Endothelial cell (in vitro differentiated cells): ENCODE results near the gene FMR1. TPM values are rescaled to one million over a fixed set of nuclear protein-coding genes. Genes with fewer than 3 reads are reported as not detected.

ENCODE experiments used
- DNase-seq: peaks from one replicate; pipeline ENCODE4 v3.0.0; 2021; ENCODE audit warnings: low spot score
- H3K27ac Mint-ChIP-seq: one replicate; pipeline ENCODE4 v1.8.0; 2021; ENCODE audit warnings: mixed read lengths, inconsistent platforms; ENCODE audit not compliant: unreplicated experiment
- H3K27me3 Mint-ChIP-seq: one replicate; pipeline ENCODE4 v1.8.0; 2021; ENCODE audit warnings: mild to moderate bottlenecking, moderate library complexity, mixed read lengths, inconsistent platforms; ENCODE audit not compliant: unreplicated experiment
- H3K36me3 Mint-ChIP-seq: one replicate; pipeline ENCODE4 v1.8.0; 2021; ENCODE audit warnings: mild to moderate bottlenecking, low read depth, mixed read lengths, inconsistent platforms; ENCODE audit not compliant: unreplicated experiment
- H3K4me1 Mint-ChIP-seq: one replicate; pipeline ENCODE4 v1.8.0; 2021; ENCODE audit warnings: mild to moderate bottlenecking, mixed read lengths, inconsistent platforms; ENCODE audit not compliant: unreplicated experiment
- H3K4me3 Mint-ChIP-seq: one replicate; pipeline ENCODE4 v1.8.0; 2021; ENCODE audit warnings: mild to moderate bottlenecking, mixed read lengths, inconsistent platforms; ENCODE audit not compliant: unreplicated experiment
- H3K9me3 Mint-ChIP-seq: one replicate; pipeline ENCODE4 v1.8.0; 2021; ENCODE audit warnings: mixed read lengths, inconsistent platforms; ENCODE audit not compliant: unreplicated experiment
- total RNA-seq: library from RNA; stranded (reverse); fragmentation: NEBNext Ultra II Directional; extraction: Animal tissue kit (Norgen Biotek cat#: 25700); gene quantifications from one replicate; pipeline ENCODE4 v1.2.1, GENCODE V29; 2021; ENCODE audit not compliant: unreplicated experiment
- TF ChIP-seq, protein P1 (sequence below): fragments of 200-600 bp; sonication (generic); IDR thresholded peaks from one replicate; pipeline ENCODE4 v1.5.0; 2021; ENCODE audit warnings: antibody characterized with exemption; ENCODE audit not compliant: unreplicated experiment

The FMR1 gene
- total RNA-seq, 1 donor from 2014 or later: 67.2 TPM

DNA sequence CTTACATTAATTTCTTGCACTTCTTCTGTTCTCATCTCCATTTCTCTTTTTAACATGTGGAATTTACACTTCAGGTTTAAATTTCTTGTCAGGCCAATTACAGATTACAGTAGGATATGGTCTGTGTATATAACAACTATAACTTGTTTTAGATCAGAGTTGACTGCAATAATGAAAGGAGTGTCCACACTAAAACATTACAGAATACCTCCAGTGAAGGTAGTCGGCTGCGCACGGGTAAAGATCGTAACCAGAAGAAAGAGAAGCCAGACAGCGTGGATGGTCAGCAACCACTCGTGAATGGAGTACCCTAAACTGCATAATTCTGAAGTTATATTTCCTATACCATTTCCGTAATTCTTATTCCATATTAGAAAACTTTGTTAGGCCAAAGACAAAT is 36.8 kb downstream of the FMR1 start:
- TF ChIP-seq, protein P1, sequence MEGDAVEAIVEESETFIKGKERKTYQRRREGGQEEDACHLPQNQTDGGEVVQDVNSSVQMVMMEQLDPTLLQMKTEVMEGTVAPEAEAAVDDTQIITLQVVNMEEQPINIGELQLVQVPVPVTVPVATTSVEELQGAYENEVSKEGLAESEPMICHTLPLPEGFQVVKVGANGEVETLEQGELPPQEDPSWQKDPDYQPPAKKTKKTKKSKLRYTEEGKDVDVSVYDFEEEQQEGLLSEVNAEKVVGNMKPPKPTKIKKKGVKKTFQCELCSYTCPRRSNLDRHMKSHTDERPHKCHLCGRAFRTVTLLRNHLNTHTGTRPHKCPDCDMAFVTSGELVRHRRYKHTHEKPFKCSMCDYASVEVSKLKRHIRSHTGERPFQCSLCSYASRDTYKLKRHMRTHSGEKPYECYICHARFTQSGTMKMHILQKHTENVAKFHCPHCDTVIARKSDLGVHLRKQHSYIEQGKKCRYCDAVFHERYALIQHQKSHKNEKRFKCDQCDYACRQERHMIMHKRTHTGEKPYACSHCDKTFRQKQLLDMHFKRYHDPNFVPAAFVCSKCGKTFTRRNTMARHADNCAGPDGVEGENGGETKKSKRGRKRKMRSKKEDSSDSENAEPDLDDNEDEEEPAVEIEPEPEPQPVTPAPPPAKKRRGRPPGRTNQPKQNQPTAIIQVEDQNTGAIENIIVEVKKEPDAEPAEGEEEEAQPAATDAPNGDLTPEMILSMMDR: no peak
- no peaks in the 10 kb centered on the region for H3K36me3 Mint-ChIP-seq
- H3K4me1 Mint-ChIP-seq: no peaks in the 10 kb centered on the region
- DNase-seq: no peak
- H3K27ac Mint-ChIP-seq: no peak overlapping the region
- H3K4me3 Mint-ChIP-seq: no peak overlapping the region
- H3K27me3 Mint-ChIP-seq: peaks cover 2% of the 10 kb centered on the region
- H3K9me3 Mint-ChIP-seq: no peaks in the 10 kb centered on the region

GRCh38 chrX:147950352-147950751 is 38.6 kb downstream of the FMR1 start:
- Mint-ChIP-seq H3K27ac (no peak overlapping the region), H3K36me3 (no peaks in the 10 kb centered on the region), H3K4me3 (no peak overlapping the region), H3K27me3 (no peaks in the 10 kb centered on the region), H3K4me1 (no peaks in the 10 kb centered on the region), H3K9me3 (no peaks in the 10 kb centered on the region)
- TF ChIP-seq, protein P1: no peak
- DNase-seq: no peak

- H3K4me1 Mint-ChIP-seq: no peaks in the 10 kb centered on the region
- no peak overlapping the region for H3K4me3 Mint-ChIP-seq
- no peaks in the 10 kb centered on the region for H3K36me3 Mint-ChIP-seq
- H3K27ac Mint-ChIP-seq: no peak overlapping the region
- TF ChIP-seq, protein P1: no peak
- no peaks in the 10 kb centered on the region for H3K9me3 Mint-ChIP-seq
- H3K27me3 Mint-ChIP-seq: no peaks in the 10 kb centered on the region
- no peak for DNase-seq
Measured at GRCh38 chrX:147953976-147954375, 42.3 kb downstream of the FMR1 start.

DNA sequence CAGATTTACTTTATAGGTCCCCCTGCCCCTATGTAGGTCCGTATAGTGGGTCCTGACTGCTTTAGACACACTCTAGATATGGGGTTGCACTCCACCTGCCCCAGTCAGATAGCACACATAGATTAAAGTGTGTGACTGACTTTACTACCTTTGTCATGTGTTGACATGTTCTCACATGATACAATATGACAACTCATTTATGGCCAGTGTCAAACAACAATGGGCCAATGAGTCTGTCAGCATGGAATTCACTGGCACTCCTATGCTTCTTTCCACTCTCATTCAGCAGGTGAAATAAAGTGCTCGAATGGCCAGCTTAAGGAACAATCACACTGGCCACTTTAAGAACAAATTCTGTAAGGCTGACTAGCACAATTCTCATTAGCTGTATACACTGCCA is 45.6 kb downstream of the FMR1 start:
- DNase-seq: no peak
- Mint-ChIP-seq H3K9me3 (no peaks in the 10 kb centered on the region), H3K4me3 (no peak overlapping the region), H3K27ac (no peak overlapping the region), H3K27me3 (no peaks in the 10 kb centered on the region), H3K4me1 (no peaks in the 10 kb centered on the region), H3K36me3 (no peaks in the 10 kb centered on the region)
- TF ChIP-seq, protein P1: no peak

DNA sequence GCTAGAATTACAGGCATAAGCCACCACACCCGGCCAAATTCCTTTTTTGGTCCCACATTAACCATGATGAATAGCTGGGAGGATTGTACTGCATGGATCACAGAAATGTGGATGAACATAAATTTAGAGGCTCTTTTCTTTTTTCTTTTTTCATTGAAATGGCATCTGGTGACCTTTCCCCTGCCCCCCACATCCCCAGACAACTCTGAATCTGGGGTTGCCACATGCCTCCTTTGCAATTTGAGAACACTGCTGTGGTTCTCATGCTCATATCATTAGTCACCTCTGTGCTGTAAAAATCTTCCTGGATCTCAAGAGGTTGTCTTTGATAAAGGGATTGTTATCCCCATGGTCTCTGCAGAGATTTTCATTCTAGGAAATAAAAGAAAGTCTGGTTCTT is 46.6 kb downstream of the FMR1 start:
- DNase-seq: no peak
- Mint-ChIP-seq H3K36me3 (no peaks in the 10 kb centered on the region), H3K27ac (no peak overlapping the region), H3K4me3 (no peak overlapping the region), H3K9me3 (no peaks in the 10 kb centered on the region), H3K27me3 (no peaks in the 10 kb centered on the region), H3K4me1 (no peaks in the 10 kb centered on the region)
- TF ChIP-seq, protein P1: no peak
